Measurements from ENCODE around the gene HLA-DRB5.

GRCh38 chr6:32472781-32473375 lies 57.2 kb downstream of the HLA-DRB5 start:
- TF ChIP-seq, protein P1, sequence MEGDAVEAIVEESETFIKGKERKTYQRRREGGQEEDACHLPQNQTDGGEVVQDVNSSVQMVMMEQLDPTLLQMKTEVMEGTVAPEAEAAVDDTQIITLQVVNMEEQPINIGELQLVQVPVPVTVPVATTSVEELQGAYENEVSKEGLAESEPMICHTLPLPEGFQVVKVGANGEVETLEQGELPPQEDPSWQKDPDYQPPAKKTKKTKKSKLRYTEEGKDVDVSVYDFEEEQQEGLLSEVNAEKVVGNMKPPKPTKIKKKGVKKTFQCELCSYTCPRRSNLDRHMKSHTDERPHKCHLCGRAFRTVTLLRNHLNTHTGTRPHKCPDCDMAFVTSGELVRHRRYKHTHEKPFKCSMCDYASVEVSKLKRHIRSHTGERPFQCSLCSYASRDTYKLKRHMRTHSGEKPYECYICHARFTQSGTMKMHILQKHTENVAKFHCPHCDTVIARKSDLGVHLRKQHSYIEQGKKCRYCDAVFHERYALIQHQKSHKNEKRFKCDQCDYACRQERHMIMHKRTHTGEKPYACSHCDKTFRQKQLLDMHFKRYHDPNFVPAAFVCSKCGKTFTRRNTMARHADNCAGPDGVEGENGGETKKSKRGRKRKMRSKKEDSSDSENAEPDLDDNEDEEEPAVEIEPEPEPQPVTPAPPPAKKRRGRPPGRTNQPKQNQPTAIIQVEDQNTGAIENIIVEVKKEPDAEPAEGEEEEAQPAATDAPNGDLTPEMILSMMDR (conservative IDR thresholded peaks at IDR 0.05; ENCODE audit: low read depth, low read length), result no peak
- TF ChIP-seq POLR2A (IDR thresholded peaks at IDR 0.05; ENCODE audit: low read depth, low read length), result no peak
- TF ChIP-seq USF2 (IDR thresholded peaks at IDR 0.05; ENCODE audit: low read depth, low read length), result no peak
- no peak for TF ChIP-seq BHLHE40 (IDR thresholded peaks at IDR 0.05; ENCODE audit: low read depth, low read length)
- TF ChIP-seq MAFK (IDR thresholded peaks at IDR 0.05; ENCODE audit: low read depth, low read length), result no peak
- TF ChIP-seq RAD21 (IDR thresholded peaks at IDR 0.05; ENCODE audit: low read length), result no peak
- no peak for TF ChIP-seq SMC3 (IDR thresholded peaks at IDR 0.05; ENCODE audit: low read depth, low read length)
- no peak for TF ChIP-seq ELK1 (IDR thresholded peaks at IDR 0.05; ENCODE audit: borderline replicate concordance, low read depth, low read length)
- no peak for TF ChIP-seq MAZ (IDR thresholded peaks at IDR 0.05; ENCODE audit: borderline replicate concordance, low read depth, low read length)
- no peak for TF ChIP-seq CEBPB (IDR thresholded peaks at IDR 0.05; ENCODE audit: low read depth, low read length)
- TF ChIP-seq FOS (IDR thresholded peaks at IDR 0.05; ENCODE audit: low read depth, low read length), result no peak
- TF ChIP-seq NFE2L2 (IDR thresholded peaks at IDR 0.05; ENCODE audit: low read depth, low read length), result no peak

Data from IMR-90 (cell line).